Transverse colon (tissue), 4 donors: ENCODE results near the gene DDX3X. TPM values are rescaled to one million over a fixed set of nuclear protein-coding genes. Genes with fewer than 3 reads are reported as not detected.
"Not testable (repeated sequence)": the region's sequence is repeated elsewhere in the genome, so short reads cannot be mapped to it uniquely, and the experiment has no call there.

ENCODE experiments used
- DNase-seq: peaks from one replicate; pipeline ENCODE4 v3.0.0-alpha.2; 2019
- H3K27ac ChIP-seq, 4 donors: fragments of 200-600 bp; sonication (generic); 2 replicates each; pipeline ENCODE4 v1.5.1; 2016 to 2018; ENCODE audit warnings: inconsistent platforms in 4 of 4
- H3K27me3 ChIP-seq: fragments of 200-600 bp; sonication (generic); 2 replicates; pipeline ENCODE4 v1.5.1; 2017; ENCODE audit warnings: inconsistent platforms
- H3K36me3 ChIP-seq, 4 donors: fragments of 200-600 bp; sonication (generic); 2 replicates each; pipeline ENCODE4 v1.5.1; 2017 to 2019; ENCODE audit warnings: inconsistent platforms in 4 of 4
- H3K4me1 ChIP-seq, 4 donors: fragments of 200-600 bp; sonication (generic); 2 replicates each; pipeline ENCODE4 v1.5.1; 2017 to 2020; ENCODE audit warnings: inconsistent platforms in 4 of 4
- H3K4me3 ChIP-seq, 4 donors: fragments of 200-600 bp; sonication (generic); 1 replicate in 1 of 4; 2 replicates in 3 of 4; pipeline versions ENCODE4 v1.5.1 to v1.6.1; 2017 to 2019; ENCODE audit warnings: inconsistent platforms in 4 of 4
- H3K9me3 ChIP-seq, 2 donors: fragments of 200-600 bp; sonication (generic); 2 replicates each; pipeline ENCODE4 v1.5.1; 2017 to 2019; ENCODE audit warnings: inconsistent platforms in 2 of 2
- EP300 ChIP-seq: sonication (generic); formaldehyde crosslinking; IDR thresholded peaks from one replicate; pipeline ENCODE4 v1.6.1; 2017; ENCODE audit warnings: antibody characterized with exemption, low read depth
- POLR2A ChIP-seq: fragments of 450-650 bp; IDR thresholded peaks from one replicate; pipeline ENCODE4 v1.6.1; 2016; ENCODE audit warnings: antibody characterized with exemption, mild to moderate bottlenecking, moderate library complexity
- POLR2AphosphoS5 ChIP-seq, 3 donors: sonication (generic); formaldehyde crosslinking; IDR thresholded peaks; one replicate each; pipeline ENCODE4 v1.6.1; 2016; ENCODE audit warnings: antibody characterized with exemption in 3 of 3
- WGBS, 2 donors: methylation state at CpG; one replicate each; pipeline ENCODE4 v1.1.5; 2018; ENCODE audit warnings: low coverage in 1 of 2; 5-methylcytosine and 5-hydroxymethylcytosine counted together
- in situ Hi-C, 4 donors: fragments of 200-750 bp; cut with MboI; loops; one replicate each; pipeline versions ENCODE4 v1.15.0 to v1.15.1; 2017; ENCODE audit warnings: low sequenced_read_pairs in 3 of 4, low pct_ligation_motif_present in 1 of 4, low pct_unique_long_range_greater_than_20kb in 1 of 4
- intact Hi-C: fragments of 100-400 bp; cut with DNase I; formaldehyde crosslinking; loops from one replicate; pipeline ENCODE4 v1.15.1; 2023; ENCODE audit warnings: low total_unique reads
- total RNA-seq, 4 donors: library from RNA; depleted of rRNA; stranded (reverse); fragments of >200 nt; gene quantifications; one replicate each; pipeline ENCODE4 v1.1.0, GENCODE V29; 2016
- TF ChIP-seq, protein P1 (sequence below), 5 experiments: fragments of 200-600 bp in 3 of 5; fragments of 450-650 bp in 2 of 5; sonication (generic) in 3 of 5; IDR thresholded peaks; 1 replicate in 2 of 5; 2 replicates in 3 of 5; pipeline ENCODE4 v1.5.1; 2016 to 2017; ENCODE audit warnings: antibody characterized with exemption in 5 of 5, inconsistent platforms in 3 of 5, mild to moderate bottlenecking in 2 of 5, moderate library complexity in 1 of 5

DDX3X gene
- total RNA-seq, 4 donors from 2014 or later = 133 to 242 (median 165) TPM

- TF ChIP-seq, protein P1, sequence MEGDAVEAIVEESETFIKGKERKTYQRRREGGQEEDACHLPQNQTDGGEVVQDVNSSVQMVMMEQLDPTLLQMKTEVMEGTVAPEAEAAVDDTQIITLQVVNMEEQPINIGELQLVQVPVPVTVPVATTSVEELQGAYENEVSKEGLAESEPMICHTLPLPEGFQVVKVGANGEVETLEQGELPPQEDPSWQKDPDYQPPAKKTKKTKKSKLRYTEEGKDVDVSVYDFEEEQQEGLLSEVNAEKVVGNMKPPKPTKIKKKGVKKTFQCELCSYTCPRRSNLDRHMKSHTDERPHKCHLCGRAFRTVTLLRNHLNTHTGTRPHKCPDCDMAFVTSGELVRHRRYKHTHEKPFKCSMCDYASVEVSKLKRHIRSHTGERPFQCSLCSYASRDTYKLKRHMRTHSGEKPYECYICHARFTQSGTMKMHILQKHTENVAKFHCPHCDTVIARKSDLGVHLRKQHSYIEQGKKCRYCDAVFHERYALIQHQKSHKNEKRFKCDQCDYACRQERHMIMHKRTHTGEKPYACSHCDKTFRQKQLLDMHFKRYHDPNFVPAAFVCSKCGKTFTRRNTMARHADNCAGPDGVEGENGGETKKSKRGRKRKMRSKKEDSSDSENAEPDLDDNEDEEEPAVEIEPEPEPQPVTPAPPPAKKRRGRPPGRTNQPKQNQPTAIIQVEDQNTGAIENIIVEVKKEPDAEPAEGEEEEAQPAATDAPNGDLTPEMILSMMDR (IDR thresholded peaks at IDR 0.05) = no peak
- TF ChIP-seq POLR2A (no peak), POLR2AphosphoS5 (IDR thresholded peaks at IDR 0.05) (no peak), EP300 (no peak)
- intact Hi-C loops (no loop called here), in situ Hi-C loops (no loop called here)
- H3K27ac ChIP-seq = no peak overlapping the region
- H3K36me3 ChIP-seq = no peaks in the 10 kb centered on the region
- no peaks in the 10 kb centered on the region for H3K27me3 ChIP-seq
- H3K9me3 ChIP-seq = no peaks in the 10 kb centered on the region
- 59 to 83% methylated on average over 1 of the region's 1 CpG for WGBS, 2 donors
- no peak overlapping the region for H3K4me3 ChIP-seq
- no peak for DNase-seq
- no peaks in the 10 kb centered on the region for H3K4me1 ChIP-seq
Measured at GRCh38 chrX:41312786-41313185, 21.2 kb upstream of the DDX3X start.

DNA sequence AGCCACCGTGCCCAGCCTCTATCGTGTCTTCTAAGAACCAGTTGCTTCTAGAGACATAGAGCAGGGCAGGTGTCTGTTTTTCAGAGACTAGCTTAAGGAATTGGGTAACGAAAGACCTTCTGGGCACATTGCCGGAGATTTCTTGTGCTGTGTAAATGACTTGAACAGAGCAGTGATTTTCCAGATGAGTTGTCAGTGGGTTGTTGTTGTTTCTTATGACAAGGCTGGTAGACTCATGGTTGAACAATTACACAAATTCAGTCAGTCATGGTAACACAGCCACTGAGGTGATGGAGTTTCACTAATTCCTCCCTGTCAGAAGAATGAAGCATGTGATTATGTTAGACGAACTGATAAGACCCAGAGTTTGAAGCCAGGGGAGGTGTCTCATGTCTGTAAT, 20.5 kb upstream of the DDX3X start:
- no peaks in the 10 kb centered on the region for H3K4me1 ChIP-seq
- in situ Hi-C loops (no loop called here), intact Hi-C loops (no loop called here)
- no peaks in the 10 kb centered on the region for H3K9me3 ChIP-seq
- no peak overlapping the region for H3K27ac ChIP-seq
- 96% methylated on average over 5 of the region's 5 CpGs; no CpG with 5 or more reads in 1 of the 2 donors for WGBS, 2 donors
- TF ChIP-seq EP300 = no peak
- no peak for TF ChIP-seq POLR2AphosphoS5 (IDR thresholded peaks at IDR 0.05)
- TF ChIP-seq POLR2A = no peak
- TF ChIP-seq, protein P1 (IDR thresholded peaks at IDR 0.05) = no peak
- H3K36me3 ChIP-seq = no peaks in the 10 kb centered on the region
- H3K4me3 ChIP-seq = no peak overlapping the region
- H3K27me3 ChIP-seq = no peaks in the 10 kb centered on the region
- DNase-seq = no peak

DNA sequence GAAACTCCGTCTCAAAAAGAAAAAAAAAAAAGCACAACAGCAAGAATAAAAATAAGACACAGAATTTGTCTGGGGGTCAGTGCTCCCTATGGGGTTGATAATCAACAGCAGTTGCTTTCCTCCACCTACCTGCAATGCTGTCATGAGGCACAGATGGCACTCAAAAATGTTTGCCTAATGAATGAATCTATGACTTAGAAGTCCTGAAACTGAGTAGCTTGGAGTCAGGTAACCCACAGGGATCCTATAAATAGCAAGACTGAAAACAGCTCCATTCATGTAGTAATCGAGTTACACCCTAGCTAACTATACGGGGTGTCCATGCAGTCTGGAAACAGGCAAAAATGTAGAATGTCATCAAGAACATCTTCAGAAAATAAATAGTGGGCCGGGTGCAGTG, 19.8 kb upstream of the DDX3X start:
- in situ Hi-C loops = no loop called here
- H3K27me3 ChIP-seq = no peaks in the 10 kb centered on the region
- no peaks in the 10 kb centered on the region for H3K36me3 ChIP-seq
- intact Hi-C loops = no loop called here
- H3K4me1 ChIP-seq = no peaks in the 10 kb centered on the region
- no peak overlapping the region for H3K4me3 ChIP-seq
- no peak for TF ChIP-seq POLR2A
- no peak for TF ChIP-seq POLR2AphosphoS5 (IDR thresholded peaks at IDR 0.05)
- TF ChIP-seq, protein P1 (IDR thresholded peaks at IDR 0.05) = no peak
- no peak for TF ChIP-seq EP300
- 83 to 86% methylated on average over 1 to 4 of the region's 4 CpGs for WGBS, 2 donors
- no peak for DNase-seq
- H3K9me3 ChIP-seq = no peaks in the 10 kb centered on the region
- no peak overlapping the region for H3K27ac ChIP-seq

- Histone ChIP-seq H3K9me3 (no peaks in the 10 kb centered on the region), H3K4me3 (no peak overlapping the region), H3K4me1 (no peaks in the 10 kb centered on the region), H3K27ac (no peak overlapping the region), H3K27me3 (no peaks in the 10 kb centered on the region), H3K36me3 (no peaks in the 10 kb centered on the region)
- TF ChIP-seq, protein P1 (IDR thresholded peaks at IDR 0.05) = no peak
- TF ChIP-seq EP300 = no peak
- no peak for TF ChIP-seq POLR2AphosphoS5 (IDR thresholded peaks at IDR 0.05)
- TF ChIP-seq POLR2A = no peak
- 89% methylated on average over 7 of the region's 7 CpGs; no CpG with 5 or more reads in 1 of the 2 donors for WGBS, 2 donors
- no peak for DNase-seq
- intact Hi-C loops = no loop called here
- in situ Hi-C loops = no loop called here
Measured at GRCh38 chrX:41314881-41315280, 19.1 kb upstream of the DDX3X start.

DNA sequence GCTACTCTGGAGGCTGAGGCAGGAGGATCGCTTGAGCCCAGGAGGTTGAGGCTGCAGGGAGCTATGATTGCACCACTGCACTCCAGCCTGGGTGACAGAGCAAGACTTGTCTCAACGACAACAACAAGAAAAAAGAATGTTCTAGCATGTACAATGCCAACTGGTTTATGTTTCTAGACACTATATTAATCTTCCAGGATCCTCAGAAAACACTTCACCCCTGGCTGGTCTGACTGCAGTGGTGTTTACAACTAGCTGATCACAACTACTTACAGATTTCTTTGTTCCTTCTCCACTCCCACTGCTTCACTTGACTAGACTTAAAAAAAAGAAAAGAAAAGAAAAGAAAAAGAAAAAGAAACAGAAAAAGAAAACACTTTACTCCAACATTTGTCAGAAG, 17.7 kb upstream of the DDX3X start:
- H3K4me1 ChIP-seq, H3K36me3 ChIP-seq, H3K27ac ChIP-seq, H3K9me3 ChIP-seq, H3K27me3 ChIP-seq, in situ Hi-C loops, DNase-seq, H3K4me3 ChIP-seq, intact Hi-C loops: not testable (repeated sequence)
- WGBS, 2 donors = 79% methylated on average over 2 of the region's 2 CpGs; no CpG with 5 or more reads in 1 of the 2 donors
